SK-N-MC (cell line): ENCODE data around the gene MFSD8.

Source experiments
- EZH2 ChIP-seq: fragments of 200-600 bp; sonication (generic); IDR thresholded peaks from one replicate; pipeline ENCODE4 v1.6.1; 2017; ENCODE audit warnings: antibody characterized with exemption
- FOXP2 ChIP-seq: optimal IDR thresholded peaks from 2 replicates; pipeline ENCODE3; 2011; ENCODE audit warnings: mild to moderate bottlenecking, moderate library complexity; ENCODE audit not compliant: insufficient read depth; ENCODE audit errors: extremely low read length, control extremely low read depth
- POLR2AphosphoS5 ChIP-seq: IDR thresholded peaks from 2 replicates; pipeline ENCODE4 v1.6.1; 2012; ENCODE audit warnings: mild to moderate bottlenecking, low read depth, low read length, borderline replicate concordance

DNA sequence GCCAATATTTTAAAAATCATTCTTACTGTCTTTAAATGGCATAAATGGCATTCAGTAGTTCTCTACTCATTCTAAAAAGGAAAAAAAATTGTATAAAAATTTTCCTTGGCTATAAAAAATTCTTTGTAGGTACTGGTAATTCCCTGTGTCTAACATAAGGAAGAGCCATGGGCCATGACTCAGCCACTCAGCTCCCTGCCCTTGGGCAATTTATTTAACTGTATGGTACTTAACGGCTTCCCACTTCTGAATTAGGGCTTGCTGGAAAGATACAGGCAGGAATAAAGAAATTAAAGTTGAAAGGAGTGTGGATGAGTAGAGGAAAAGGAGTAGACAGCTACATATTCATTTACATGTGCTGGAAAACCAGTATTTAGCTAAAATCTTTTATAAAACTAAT lies 30.8 kb upstream of the MFSD8 start:
- TF ChIP-seq POLR2AphosphoS5 (no peak), EZH2 (no peak), FOXP2 (no peak)
